Fibroblast of the aortic adventitia (primary cell): ENCODE data around the gene TBC1D22A. TPM values are rescaled to one million over a fixed set of nuclear protein-coding genes. Genes with fewer than 3 reads are reported as not detected.

ENCODE experiments used
- DNase-seq: peaks from one replicate; pipeline ENCODE4 v3.0.0-alpha.2; 2010; ENCODE audit warnings: low read depth
- H3K4me3 ChIP-seq: 2 replicates; pipeline ENCODE4 v1.5.1; 2011; ENCODE audit warnings: low read depth, mild to moderate bottlenecking, control low read depth, low read length, moderate library complexity
- total RNA-seq: library from RNA; depleted of rRNA; stranded (reverse); fragments of >200 nt; gene quantifications from 2 replicates; pipeline ENCODE4 v1.2.3, GENCODE V29; 2012; ENCODE audit warnings: low replicate concordance
- TF ChIP-seq, protein P1 (sequence below): IDR thresholded peaks from 2 replicates; pipeline ENCODE4 v1.5.1; 2011; ENCODE audit warnings: mild to moderate bottlenecking, low read length, control low read depth, inconsistent platforms; ENCODE audit not compliant: insufficient read depth

Gene TBC1D22A
- total RNA-seq, 1 donor = 13.8 TPM

DNA sequence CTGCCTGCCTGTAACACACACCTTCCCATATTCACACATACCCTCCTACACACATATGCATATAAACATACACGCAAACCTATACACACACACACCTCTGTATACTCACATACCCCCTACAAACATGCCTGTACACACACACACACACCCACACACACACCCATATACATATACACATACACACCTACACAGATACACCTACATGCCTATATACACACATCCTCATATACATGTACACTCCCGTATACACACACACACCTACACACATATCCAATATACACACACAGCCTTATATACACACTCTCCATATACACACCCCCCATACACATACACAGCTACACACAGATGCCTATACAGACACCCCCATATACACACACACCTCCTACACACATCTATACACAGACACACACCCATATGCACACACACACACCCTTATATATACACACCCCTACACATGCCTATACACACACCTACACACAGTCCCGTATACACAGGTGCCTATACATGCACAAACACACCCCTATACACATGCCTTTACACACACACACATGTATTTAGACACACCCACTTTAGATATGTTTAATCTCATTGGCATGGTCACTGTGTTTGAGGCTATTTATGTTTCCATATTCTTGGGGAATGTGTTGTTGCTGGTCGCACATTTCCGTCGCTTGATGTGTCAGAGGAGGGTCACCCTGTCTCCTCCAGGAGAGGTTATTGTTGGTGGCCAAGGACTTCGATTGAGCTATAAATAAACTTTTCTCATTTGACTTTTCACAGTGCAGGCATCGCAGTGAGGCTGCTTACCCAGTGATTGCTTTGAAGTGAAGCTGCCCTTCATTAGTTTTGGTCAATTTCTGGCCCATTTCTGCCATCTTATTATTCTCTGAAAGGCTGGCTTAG lies 243.3 kb downstream of the TBC1D22A start:
- TF ChIP-seq, protein P1, sequence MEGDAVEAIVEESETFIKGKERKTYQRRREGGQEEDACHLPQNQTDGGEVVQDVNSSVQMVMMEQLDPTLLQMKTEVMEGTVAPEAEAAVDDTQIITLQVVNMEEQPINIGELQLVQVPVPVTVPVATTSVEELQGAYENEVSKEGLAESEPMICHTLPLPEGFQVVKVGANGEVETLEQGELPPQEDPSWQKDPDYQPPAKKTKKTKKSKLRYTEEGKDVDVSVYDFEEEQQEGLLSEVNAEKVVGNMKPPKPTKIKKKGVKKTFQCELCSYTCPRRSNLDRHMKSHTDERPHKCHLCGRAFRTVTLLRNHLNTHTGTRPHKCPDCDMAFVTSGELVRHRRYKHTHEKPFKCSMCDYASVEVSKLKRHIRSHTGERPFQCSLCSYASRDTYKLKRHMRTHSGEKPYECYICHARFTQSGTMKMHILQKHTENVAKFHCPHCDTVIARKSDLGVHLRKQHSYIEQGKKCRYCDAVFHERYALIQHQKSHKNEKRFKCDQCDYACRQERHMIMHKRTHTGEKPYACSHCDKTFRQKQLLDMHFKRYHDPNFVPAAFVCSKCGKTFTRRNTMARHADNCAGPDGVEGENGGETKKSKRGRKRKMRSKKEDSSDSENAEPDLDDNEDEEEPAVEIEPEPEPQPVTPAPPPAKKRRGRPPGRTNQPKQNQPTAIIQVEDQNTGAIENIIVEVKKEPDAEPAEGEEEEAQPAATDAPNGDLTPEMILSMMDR = no peak
- H3K4me3 ChIP-seq = no peak overlapping the region
- DNase-seq = no peak

DNA sequence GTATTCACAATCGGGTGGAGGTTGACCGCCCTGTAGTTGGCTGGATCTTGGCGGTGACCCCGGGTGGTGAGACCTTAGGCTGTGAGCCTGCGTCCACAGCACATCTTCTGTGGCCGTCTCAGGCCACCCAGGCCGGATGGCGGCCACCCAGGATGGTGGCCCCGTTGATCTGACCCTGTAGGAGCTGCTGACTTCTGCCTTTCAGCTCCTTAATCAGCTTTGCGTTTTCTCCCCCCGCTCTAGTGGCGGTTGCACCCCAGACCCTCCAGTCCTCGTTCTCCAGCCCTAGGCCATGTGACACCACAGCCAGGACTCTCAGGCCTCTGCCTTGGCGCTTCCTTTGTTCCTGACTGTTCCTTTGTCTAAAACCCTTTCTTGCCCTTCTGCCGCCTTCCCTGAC lies 244.0 kb downstream of the TBC1D22A start:
- TF ChIP-seq, protein P1 = no peak
- H3K4me3 ChIP-seq = no peak overlapping the region
- no peak for DNase-seq

DNA sequence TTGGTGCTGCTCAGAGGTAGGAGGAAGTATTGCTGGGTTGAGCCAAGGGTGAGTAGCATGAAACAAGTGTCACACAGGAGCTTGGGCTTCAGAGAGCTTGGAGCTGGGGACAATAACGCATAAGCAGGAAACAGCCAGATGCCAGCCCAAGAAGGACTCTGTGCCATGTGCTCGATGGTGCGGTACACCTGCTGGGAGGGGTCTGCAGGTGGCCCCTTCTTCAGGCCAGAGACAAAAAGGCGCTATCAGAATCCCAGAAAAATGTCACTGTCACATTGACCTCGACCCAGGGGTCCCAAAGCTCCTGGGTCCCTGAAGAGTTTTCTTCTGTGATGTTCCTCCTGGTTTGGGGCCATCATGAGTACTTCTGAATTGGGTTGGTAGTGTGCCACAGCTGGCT lies 244.4 kb downstream of the TBC1D22A start:
- TF ChIP-seq, protein P1 = no peak
- DNase-seq = no peak
- no peak overlapping the region for H3K4me3 ChIP-seq

DNA sequence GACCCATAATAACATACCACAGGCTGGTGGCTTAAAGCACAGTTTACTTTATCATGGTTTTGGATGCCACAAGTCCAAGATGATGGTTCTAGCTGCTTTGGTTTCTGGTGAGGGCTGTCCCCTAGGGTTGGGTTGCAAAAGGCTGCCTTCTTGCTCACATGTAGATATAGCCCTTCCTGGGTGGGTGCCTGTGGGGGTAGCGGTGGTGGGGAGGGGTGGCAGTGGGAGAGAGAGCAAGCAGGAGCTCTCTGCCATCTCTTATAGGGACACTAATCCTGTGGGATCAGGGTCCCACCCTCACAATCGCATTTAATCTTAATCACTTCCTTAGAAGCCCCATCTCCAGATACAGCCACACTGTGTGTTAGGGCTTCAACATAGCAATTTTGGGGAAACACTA lies 245.0 kb downstream of the TBC1D22A start:
- no peak for DNase-seq
- TF ChIP-seq, protein P1 = no peak
- H3K4me3 ChIP-seq = no peak overlapping the region

DNA sequence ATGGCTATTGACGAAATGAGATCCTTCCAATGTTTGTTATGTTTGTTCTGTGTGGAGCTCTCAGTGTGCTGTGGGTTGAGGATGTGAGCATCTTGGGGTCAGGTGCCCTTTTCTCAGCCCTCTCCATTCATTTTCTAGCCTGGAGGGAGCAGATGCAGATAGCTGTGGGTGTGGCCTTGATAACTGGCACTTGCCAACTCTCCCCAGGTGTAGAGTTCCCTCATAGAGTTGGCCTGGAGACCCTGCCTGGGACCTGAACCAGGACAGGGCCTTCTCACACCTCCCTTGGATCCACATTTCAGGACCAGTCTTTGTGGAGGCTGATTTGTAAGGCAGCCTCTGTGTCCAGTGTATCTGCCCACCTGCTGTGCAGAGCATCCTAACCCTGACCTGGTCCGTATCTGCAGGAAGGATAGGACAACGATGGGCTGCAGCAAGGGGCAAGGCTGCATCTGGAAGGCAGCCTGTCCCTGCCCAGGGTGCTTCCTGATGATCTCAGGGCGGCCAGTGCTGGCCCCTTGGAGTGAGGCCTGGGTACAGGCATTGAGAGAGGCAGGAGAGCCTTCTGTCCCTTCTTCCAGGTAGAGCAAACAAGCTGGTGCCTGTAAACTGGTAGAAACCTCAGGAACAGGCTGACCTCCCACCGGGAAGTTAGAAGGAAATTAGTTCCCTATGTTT lies 245.9 kb downstream of the TBC1D22A start:
- H3K4me3 ChIP-seq = no peak overlapping the region
- DNase-seq = no peak
- TF ChIP-seq, protein P1 = no peak

DNA sequence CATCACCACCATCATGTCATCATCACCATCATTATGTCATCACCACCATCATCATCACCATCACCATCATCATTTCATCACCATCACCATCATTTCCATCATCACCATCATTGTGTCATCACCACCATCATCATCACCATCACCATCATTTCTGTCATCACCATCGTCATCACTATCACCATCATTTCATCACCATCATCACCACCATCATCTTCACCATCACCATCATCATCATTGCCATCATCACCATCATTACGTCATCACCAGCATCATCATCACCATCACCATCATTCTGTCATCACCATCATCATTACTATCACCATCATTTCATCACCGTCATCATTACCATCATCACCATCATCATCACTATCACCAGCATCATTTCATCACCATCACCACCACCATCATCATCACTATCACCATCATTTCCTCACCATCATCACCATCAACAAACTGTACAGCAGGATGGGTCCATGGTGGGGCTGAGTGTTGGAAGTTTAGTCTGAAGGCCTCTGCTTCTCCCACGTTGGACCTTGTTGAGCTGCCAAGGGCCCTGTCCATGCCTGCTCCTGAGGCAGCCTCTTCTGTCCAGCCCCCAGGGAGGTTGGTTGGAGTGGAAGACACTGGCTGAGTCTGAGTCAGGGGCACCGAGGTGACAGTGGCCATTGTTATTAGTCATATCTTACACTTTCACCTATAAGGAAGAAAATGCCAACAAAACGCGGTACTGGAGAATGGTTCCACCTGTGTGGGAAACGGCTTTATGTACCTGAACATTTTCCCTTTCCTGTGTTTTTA lies 247.1 kb downstream of the TBC1D22A start:
- no peak overlapping the region for H3K4me3 ChIP-seq
- TF ChIP-seq, protein P1 = no peak
- no peak for DNase-seq
